HG03159 (cell line): ENCODE results near the gene TMEM41B.
A peak's percentile ranks its signal among the peaks of the same experiment; 100 is the strongest.
"Not testable (repeated sequence)": the region's sequence is repeated elsewhere in the genome, so short reads cannot be mapped to it uniquely, and the experiment has no call there.

Source experiments
- ATAC-seq: cut with Tn5 transposase; IDR thresholded peaks from one replicate; pipeline ENCODE4 v1.9.1; 2021; ENCODE audit warnings: mild to moderate bottlenecking, moderate library complexity; ENCODE audit not compliant: unreplicated experiment

Gene TMEM41B

GRCh38 chr11:9263840-9264315, 50.5 kb downstream of the TMEM41B start:
- peak; percentile 66 for ATAC-seq

DNA sequence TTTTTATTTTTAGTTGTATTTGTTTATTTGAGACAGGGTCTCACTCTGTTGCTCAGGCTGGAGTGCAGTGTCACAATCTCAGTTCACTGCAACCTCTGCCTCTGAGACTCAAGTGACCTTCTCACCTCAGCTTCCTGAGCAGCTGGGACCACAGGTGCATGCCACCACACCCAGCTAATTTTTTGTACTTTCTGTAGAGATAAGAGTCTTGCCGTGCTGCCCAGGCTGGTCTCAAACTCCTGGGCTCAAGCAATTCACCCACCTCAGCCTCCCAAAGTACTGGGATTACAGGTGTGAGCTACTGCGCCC, 53.6 kb downstream of the TMEM41B start:
- ATAC-seq = peak; percentile 28

DNA sequence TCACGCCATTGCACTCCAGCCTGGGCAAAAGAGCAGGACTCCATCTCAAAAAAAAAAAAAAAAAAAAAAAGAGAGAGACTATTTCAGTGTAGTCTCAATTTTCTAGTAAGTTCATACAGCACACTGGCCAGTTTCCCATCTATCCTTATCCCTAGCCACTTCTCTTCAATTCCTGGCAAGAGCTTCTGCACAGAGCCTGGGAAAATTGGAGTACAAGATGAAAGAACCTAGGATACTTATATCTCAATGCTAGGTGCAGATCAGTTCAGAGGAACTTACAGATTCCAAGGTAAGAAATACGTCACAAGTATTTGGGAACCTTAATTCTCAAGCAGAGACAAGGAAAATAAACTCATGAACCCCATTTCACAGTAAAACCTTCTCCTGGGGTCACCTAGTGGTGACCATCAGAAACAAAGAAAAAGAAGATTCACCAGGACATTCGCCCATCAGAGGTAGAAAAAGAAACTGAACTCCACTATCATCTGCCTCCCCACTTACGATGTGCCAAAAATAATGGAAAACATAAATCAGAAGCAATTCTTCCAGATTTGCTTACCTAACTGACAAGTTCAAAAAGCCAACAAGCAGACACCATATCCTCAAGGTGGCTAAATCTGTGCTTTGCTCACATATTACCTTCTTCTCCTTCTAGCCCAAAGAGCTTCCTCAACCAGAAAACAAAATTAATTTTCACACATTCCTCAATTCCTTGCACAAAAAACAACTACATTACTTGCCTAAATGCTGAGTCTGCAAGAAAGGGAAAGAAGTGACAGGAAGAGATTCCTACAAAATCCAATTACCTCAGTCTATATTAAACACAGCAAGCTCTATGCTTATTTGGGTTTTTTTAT, 54.2 kb downstream of the TMEM41B start:
- ATAC-seq = no peak

DNA sequence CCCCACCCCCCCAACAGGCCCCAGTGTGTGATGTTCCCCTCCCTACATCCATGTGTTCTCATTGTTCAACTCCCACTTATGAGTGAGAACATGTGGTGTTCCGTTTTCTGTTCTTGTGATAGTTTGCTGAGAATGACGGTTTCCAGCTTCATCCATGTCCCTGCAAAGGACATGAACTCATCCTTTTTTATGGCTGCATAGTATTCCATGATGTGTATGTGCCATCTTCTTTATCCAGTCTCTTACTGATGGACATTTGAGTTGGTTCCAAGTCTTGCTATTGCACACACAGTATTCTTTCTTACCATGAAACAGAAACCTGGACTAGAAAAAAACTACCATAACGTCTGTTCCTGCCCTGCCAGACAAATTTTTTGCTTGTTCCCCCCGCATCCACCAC, 56.1 kb downstream of the TMEM41B start:
- not testable (repeated sequence) for ATAC-seq

- ATAC-seq = no peak
Observed at GRCh38 chr11:9254416-9254815, 60.0 kb downstream of the TMEM41B start.

DNA sequence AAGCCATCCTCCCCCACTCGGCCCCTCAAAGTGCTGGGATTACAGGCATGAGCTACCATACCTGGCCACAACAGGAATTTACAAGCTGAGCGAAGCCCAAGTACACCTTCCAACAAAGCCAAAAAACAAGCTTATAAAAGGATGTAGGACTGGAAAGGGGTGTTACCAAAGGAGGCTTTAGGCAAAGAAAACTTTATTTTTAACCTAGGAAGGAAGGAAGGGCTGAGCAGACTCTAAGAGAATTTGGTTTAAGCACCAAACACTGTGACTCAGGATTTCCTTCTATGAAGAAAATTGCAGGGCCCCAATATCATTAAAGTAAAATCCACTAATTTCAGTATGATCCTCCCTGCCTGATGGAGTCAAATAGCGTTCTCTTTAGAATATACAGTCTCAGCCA, 61.3 kb downstream of the TMEM41B start:
- no peak for ATAC-seq

- no peak for ATAC-seq
Observed at GRCh38 chr11:9251311-9251710, 63.1 kb downstream of the TMEM41B start.

- peak; percentile 55 for ATAC-seq
Observed at GRCh38 chr11:9250139-9250582, 64.2 kb downstream of the TMEM41B start.

GRCh38 chr11:9249252-9249651, 65.1 kb downstream of the TMEM41B start:
- no peak for ATAC-seq

- no peak for ATAC-seq
Observed at GRCh38 chr11:9247863-9248262, 66.5 kb downstream of the TMEM41B start.

GRCh38 chr11:9236242-9236641, 78.2 kb downstream of the TMEM41B start:
- ATAC-seq = not testable (repeated sequence)

DNA sequence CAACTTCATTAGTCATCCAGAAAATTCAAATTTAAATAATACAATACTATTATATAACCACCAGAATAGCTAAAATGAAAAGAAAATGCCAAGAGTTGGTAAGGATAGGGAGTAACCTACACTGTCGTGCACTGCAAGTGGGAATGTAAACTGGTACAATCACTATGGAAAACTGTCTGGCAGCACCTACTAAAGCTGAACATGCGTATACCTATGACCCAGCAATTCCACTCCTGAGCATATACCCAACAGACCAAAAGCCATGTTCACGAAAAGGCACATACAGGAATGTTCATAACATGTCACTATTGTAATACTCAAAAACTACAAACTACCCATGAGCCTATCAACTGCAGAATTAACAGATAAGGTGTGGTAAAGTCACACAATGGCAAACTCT, 81.9 kb downstream of the TMEM41B start:
- ATAC-seq = no peak

- ATAC-seq = peak; percentile 60
Observed at GRCh38 chr11:9231848-9232177, 82.6 kb downstream of the TMEM41B start.
